Stimulated activated CD4-positive, alpha-beta T cell treated with anti-CD3 and anti-CD28 coated beads, Interleukin-15, amount 100 ng/mL, for 24 hours (primary cell): Measurements from ENCODE around the gene DNAJC4.
"Not testable (repeated sequence)": the region's sequence is repeated elsewhere in the genome, so short reads cannot be mapped to it uniquely, and the experiment has no call there.

Experiments used
- DNase-seq: peaks from one replicate; pipeline ENCODE4 v3.0.0-alpha.2; 2020

DNAJC4 gene

GRCh38 chr11:64246621-64246870 lies 16.2 kb downstream of the DNAJC4 start:
- DNase-seq = not testable (repeated sequence)

GRCh38 chr11:64246871-64247728 lies 16.8 kb downstream of the DNAJC4 start, which contains the start of gene PPP1R14B:
Gene PPP1R14B (minus strand): TSS chr11:64246943. CDS start chr11:64246673, 270 bp downstream.
- peak; percentile 93 for DNase-seq

GRCh38 chr11:64247729-64248531 lies 17.6 kb downstream of the DNAJC4 start:
- DNase-seq = no peak

DNA sequence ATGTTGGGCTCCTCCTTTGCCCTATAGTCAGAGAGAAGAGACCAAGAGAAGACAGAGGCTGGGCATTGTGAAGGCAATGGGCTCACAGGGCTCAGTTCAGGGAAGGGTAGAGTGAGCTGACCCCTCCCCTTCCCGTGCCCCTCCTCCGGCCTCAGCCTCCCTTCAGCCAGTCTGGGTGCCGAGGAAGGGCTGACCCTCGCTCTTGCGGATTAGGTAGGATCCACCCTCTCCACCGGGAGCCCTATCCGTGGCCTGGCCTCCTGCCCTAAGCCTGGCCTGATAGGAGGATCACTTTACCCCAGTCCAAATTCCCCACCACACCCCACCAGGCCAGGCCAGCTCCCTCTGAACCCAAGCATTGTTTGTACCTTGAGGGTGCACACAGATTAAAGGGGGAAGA lies 18.2 kb downstream of the DNAJC4 start:
- no peak for DNase-seq

GRCh38 chr11:64249038-64249437 lies 18.7 kb downstream of the DNAJC4 start:
- DNase-seq = no peak

- no peak for DNase-seq
Measured at GRCh38 chr11:64249563-64250414, 19.4 kb downstream of the DNAJC4 start.

DNA sequence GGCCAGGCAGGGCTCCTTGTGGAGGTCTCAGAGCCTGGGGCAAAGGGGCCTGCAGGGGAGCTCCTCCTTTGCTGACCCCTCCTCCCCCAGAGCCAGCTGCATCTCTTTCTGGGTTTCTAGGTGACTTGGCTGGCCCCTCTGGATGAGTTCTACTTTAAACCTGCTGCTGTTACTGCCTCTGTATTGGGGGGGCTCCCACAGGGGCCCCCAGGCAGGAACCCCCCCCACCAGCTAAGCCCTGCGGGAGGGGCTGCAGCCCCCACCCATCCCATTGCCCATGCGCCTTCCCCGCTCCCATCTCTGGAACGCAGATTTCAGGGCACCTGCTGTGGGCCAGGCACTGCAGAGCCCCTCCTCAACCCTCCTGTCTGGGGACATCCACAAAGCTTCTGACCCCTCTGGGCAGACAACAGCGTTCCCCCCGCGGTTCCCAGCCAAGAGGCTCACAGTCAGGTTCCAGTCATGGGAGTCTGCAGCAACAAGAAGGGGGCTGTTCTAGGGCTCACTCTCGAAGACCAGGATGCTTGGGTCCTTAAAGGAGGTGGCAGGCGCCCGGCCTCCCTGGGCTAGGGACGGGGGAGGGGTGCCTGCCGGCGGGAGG lies 20.2 kb downstream of the DNAJC4 start:
- no peak for DNase-seq

- peak; percentile 69 for DNase-seq
Measured at GRCh38 chr11:64251016-64251752, 20.8 kb downstream of the DNAJC4 start, which contains the start of gene PLCB3. Gene PLCB3 (plus strand): TSS chr11:64251530. CDS start chr11:64251650, 120 bp downstream.

DNA sequence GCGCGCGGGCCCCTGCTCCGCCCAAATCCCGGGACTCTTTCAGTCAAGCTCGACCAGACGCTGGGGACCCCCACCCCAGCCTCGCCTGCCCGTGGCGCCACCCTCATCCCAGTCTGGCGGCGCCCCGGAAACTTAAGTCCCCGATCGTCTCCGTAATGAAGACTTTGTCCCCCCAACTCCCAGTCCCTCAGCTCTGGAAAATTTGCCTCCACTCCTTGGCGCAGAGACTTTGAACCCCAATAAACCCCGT lies 21.3 kb downstream of the DNAJC4 start:
- no peak for DNase-seq

DNA sequence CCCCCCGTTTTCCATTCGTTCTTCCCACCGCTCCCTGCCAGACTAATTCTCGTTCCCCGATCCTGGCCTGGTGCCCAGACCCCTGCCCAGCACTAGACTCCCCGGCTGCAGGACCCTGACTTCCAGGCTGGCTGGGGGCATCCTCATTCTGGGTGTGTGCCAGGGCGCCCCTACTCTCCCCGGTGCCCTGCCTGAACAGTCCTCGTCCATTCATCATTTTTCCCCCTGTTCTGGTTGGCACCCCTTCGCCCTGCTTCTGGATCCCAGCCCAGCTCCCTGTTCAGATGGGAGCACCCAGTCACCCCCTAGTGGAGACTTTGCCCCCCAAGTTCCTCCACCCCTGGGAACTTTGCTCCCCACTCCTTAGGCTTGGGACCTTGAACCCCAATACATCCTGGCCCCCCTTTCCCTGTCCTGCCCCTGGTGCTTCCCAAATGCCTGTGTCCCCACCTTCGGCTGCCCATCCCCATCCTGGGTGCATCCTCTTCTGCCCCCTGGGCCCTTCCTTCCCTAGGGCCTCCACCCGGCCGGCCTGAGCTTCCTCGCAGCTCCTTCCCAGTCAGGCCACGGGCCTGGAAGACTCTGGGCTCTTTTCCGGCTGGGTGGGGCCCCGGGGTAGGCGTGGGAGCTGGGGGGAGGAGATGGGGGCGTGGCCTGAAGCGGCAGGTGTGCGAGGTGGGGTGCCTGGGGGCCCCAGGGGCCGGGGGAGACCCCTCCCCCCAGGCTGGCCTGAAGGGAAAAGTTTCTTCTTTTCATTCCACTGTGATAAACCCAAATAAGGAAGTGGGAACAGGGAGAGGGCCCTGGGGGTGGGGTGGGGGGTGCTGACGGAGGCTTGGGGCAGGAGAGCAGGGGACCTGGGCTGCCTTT lies 21.9 kb downstream of the DNAJC4 start:
- DNase-seq = peak; percentile 56

DNA sequence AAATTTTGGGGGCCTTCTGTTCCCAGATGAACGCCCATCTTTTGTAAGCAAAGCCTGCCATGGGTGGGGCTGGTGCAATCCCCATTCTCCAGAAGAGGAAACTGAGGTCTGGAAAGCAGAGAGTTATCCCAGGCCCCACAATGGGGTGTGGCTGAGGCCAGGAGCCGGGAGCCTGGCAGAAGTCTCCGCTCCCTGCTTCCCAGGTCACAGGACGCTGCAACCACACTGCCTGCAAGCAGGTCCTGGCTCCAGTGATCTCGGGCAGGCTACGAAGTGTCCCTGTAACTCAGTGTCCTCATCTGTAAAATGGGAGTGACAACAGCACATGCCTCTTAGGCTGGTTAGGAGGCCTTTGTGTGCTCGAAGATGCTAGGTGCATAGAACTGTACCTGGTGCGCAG lies 22.7 kb downstream of the DNAJC4 start:
- DNase-seq = no peak

DNA sequence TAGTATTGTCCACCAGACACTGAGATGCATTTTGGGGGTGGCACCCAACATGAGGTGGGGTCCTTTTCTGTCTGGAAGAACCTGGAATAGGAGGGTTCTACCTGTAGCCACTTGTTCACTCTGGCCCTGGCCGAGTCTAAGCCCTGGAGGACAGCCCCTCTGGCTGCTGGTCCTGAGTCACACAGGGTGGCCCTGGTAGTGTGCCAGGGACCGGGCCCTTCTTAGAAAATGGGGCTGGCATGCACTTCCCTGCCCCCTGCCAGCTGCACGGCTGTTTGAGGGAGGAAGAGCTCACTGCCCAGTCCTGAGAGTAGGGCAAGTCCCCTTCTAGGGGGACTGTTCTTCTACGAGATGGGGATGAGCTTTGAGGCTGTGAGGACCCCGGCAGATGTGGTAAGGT lies 23.1 kb downstream of the DNAJC4 start:
- DNase-seq = no peak

DNA sequence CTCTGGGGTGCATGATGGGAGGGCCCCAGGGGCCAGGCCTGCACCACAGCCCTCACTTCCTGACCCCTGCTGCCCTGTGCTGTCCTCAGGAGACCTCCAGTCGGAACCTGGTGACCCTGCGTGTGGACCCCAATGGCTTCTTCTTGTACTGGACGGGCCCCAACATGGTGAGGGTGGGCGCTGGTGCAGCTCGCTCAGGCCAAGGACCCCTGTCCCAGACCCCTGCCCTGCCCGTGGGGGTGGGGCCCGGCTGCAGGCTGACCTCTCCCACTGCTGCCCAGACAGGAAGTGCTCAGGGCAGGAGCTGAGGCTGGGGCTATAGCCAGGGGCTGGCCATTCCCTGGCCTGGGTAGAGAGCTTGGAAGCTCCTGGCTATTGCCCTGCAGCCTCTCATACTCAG lies 24.0 kb downstream of the DNAJC4 start:
- DNase-seq = no peak

DNA sequence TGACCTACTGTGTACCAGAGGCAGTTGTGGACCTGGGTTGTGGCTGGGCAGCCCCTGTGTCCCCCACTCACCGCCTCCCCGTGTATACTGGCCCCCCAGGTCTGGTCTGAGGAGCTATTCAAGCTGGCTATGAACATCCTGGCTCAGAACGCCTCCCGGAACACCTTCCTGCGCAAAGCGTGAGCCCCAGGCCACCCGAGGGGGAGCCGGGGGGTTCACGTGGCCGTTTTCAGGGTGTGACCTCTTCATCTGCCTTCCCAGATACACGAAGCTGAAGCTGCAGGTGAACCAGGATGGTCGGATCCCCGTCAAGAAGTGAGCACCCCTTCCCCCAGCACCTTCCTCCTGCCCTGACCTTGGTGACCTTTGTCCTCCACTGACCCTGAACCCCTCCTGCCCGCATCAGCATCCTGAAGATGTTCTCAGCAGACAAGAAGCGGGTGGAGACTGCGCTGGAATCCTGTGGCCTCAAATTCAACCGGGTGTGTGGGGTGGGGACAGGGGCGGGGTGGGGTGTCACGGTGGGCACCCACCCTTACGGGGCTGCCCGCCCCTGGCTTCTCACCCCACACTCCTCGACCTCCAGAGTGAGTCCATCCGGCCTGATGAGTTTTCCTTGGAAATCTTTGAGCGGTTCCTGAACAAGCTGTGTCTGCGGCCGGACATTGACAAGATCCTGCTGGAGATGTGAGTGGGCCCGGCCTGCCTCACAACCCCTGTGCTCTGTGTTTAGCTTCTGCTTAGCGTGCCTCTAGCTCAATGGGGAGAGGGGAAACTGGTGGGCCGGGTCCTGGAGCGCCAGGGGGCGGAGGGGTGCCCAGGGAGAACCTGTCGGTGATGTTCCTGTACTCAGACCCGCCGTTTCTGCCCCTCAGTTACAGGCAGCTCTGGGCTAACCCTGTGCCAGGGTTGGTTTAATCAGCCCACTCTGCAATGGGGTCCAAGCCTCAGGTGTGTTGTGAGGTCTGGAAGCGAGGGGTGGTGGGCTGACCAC lies 25.1 kb downstream of the DNAJC4 start:
- no peak for DNase-seq

- no peak for DNase-seq
Measured at GRCh38 chr11:64256300-64256699, 26.0 kb downstream of the DNAJC4 start.

DNA sequence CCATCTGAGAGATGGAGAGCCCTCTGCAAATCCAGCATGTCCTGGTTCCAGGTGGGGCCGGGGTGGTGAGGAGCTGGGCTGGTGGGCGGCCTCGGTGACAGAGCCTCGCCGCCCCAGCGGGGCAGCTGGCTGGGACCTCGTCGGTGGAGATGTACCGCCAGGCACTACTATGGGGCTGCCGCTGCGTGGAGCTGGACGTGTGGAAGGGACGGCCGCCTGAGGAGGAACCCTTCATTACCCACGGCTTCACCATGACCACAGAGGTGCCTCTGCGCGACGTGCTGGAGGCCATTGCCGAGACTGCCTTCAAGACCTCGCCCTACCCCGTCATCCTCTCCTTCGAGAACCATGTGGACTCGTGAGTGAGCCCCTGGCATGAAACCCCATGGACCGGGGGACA lies 28.0 kb downstream of the DNAJC4 start:
- DNase-seq = no peak

GRCh38 chr11:64258946-64259532 lies 28.7 kb downstream of the DNAJC4 start:
- no peak for DNase-seq

DNA sequence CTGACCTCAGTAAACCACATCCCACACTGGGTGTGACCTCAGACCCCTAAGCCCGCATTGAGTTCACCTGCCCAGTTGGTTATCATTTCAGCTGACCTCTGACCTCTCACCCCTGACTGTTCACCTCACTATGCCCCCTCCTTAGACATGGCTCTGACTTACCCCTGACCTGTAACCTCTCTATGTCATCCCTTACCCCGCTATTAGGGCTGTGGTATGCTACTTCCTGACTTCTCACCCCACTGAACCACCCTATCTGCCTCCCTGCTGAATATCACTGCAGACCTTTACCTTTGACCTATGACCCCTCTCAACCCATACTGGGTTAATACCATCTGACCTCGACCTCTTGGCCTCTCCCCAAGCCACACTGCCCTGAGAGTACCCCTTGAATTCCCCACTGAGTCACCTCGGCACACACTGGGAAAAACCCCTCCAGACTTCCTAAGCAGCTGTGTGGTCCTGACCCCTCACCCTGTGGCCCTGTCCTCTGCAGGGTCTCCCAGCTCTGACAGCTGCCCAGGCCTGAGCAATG lies 29.3 kb downstream of the DNAJC4 start:
- DNase-seq = no peak

GRCh38 chr11:64260147-64260708 lies 29.9 kb downstream of the DNAJC4 start:
- DNase-seq = no peak
